ENCODE measurements around the gene MYO3B. TPM values are rescaled to one million over a fixed set of nuclear protein-coding genes. Genes with fewer than 3 reads are reported as not detected.

Gene MYO3B
- polyA plus RNA-seq, 1 experiment, result 0.10 TPM

DNA sequence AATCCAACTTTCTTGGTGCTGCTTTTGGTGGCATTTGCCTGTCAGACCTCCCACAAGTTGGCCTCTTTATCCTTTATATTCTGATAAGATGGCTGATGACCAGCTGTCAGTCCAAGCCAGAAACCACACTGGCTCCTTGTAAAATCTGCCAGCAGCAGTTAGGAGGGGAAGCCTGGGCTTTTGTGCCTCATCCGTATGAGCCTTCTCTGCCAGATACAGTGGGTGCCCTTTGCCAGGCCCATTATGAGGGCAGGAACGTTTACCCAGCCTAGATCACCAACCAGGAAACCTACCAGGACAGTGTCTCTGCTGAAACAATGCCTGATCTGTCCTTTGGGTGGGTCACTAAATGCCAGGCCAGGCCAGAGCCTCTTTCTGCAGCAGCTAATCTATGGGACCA lies 334.3 kb downstream of the MYO3B start:
- no peak for DNase-seq (ENCODE audit: low read depth, low spot score)
- ChIA-PET POLR2A (no interaction called here), CTCF (interaction anchor here (0.6 kb wide), 1 partner anchor 815 kb away, joined by 3 read pairs; no protein-coding TSS in a partner anchor)
- Histone ChIP-seq H3K9me3 (ENCODE audit: control insufficient read depth, insufficient read depth, low read length) (no peaks in the 10 kb centered on the region), H3K27ac (ENCODE audit: low read depth, low read length) (no peak overlapping the region), H3K4me3 (ENCODE audit: low read depth, low read length) (no peak overlapping the region), H3K27me3 (ENCODE audit: control insufficient read depth, insufficient read depth, low read length) (peaks cover 3% of the 10 kb centered on the region)
- no peak for TF ChIP-seq CTCF (IDR thresholded peaks at IDR 0.05; ENCODE audit: low read depth, low read length)

DNA sequence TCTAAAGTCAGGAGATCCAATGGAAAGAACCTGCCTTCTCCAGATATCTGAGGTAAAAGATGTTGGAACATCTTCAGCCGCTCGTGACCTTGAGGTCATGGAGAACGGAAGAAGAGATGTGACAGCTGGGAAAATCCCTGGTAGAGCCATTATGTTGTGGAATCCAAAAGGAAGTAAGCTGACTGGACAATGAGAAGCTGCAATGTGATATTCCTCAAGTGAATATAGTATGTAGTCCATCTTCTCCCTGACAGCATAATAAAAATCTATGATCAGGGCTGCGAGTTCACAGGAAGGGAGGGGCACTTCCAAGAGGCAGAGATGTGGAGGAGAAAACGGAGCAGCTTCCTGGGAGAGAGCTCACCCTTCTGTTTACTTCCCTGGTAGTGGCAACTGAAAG lies 336.2 kb downstream of the MYO3B start:
- DNase-seq (ENCODE audit: low read depth, low spot score), result no peak
- peaks cover 6% of the 10 kb centered on the region for H3K27me3 ChIP-seq (ENCODE audit: control insufficient read depth, insufficient read depth, low read length)
- POLR2A ChIA-PET, result no interaction called here
- no peaks in the 10 kb centered on the region for H3K9me3 ChIP-seq (ENCODE audit: control insufficient read depth, insufficient read depth, low read length)
- CTCF ChIA-PET, result no interaction called here
- no peak overlapping the region for H3K4me3 ChIP-seq (ENCODE audit: low read depth, low read length)
- TF ChIP-seq CTCF (IDR thresholded peaks at IDR 0.05; ENCODE audit: low read depth, low read length), result no peak
- no peak overlapping the region for H3K27ac ChIP-seq (ENCODE audit: low read depth, low read length)

GRCh38 chr2:170517538-170517937 lies 339.6 kb downstream of the MYO3B start:
- DNase-seq (ENCODE audit: low read depth, low spot score), result no peak
- Histone ChIP-seq H3K9me3 (ENCODE audit: control insufficient read depth, insufficient read depth, low read length) (no peaks in the 10 kb centered on the region), H3K4me3 (ENCODE audit: low read depth, low read length) (no peak overlapping the region), H3K27me3 (ENCODE audit: control insufficient read depth, insufficient read depth, low read length) (peaks cover 6% of the 10 kb centered on the region), H3K27ac (ENCODE audit: low read depth, low read length) (no peak overlapping the region)
- no peak for TF ChIP-seq CTCF (IDR thresholded peaks at IDR 0.05; ENCODE audit: low read depth, low read length)
- POLR2A ChIA-PET, result no interaction called here
- CTCF ChIA-PET, result interaction anchor here (0.7 to 1.1 kb wide), 2 partner anchors 108 to 136 kb away, joined by 3 read pairs; no protein-coding TSS in a partner anchor

GRCh38 chr2:170518911-170519310 lies 341.0 kb downstream of the MYO3B start:
- CTCF ChIA-PET, result no interaction called here
- Histone ChIP-seq H3K27ac (ENCODE audit: low read depth, low read length) (no peak overlapping the region), H3K4me3 (ENCODE audit: low read depth, low read length) (no peak overlapping the region), H3K27me3 (ENCODE audit: control insufficient read depth, insufficient read depth, low read length) (peaks cover 6% of the 10 kb centered on the region), H3K9me3 (ENCODE audit: control insufficient read depth, insufficient read depth, low read length) (no peaks in the 10 kb centered on the region)
- TF ChIP-seq CTCF (IDR thresholded peaks at IDR 0.05; ENCODE audit: low read depth, low read length), result no peak
- no peak for DNase-seq (ENCODE audit: low read depth, low spot score)
- POLR2A ChIA-PET, result no interaction called here

DNA sequence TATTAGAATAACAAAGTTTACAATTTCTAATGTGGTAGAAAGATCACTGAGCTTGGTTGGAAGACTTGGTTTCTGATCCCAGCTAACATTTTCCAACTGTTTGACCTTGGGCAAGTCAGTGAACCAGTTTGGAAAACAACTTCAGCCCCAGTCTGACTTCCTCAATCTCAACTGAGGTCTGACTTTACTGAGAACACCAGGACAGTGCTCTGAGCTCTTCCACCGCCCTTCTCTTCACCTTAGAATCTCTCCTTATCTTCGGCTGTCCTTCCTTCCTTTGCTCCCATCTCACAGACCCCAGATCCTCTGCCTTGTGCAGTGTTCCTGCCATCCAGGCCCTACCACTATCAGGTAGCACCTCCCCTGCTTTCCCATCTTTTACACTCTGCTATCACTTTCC lies 343.4 kb downstream of the MYO3B start:
- H3K27me3 ChIP-seq (ENCODE audit: control insufficient read depth, insufficient read depth, low read length), result peaks cover 5% of the 10 kb centered on the region
- H3K27ac ChIP-seq (ENCODE audit: low read depth, low read length), result no peak overlapping the region
- ChIA-PET POLR2A (no interaction called here), CTCF (interaction anchor here (0.7 kb wide), 1 partner anchor 178 kb away, joined by 3 read pairs; no protein-coding TSS in a partner anchor)
- no peak for DNase-seq (ENCODE audit: low read depth, low spot score)
- no peak overlapping the region for H3K4me3 ChIP-seq (ENCODE audit: low read depth, low read length)
- no peaks in the 10 kb centered on the region for H3K9me3 ChIP-seq (ENCODE audit: control insufficient read depth, insufficient read depth, low read length)
- TF ChIP-seq CTCF (IDR thresholded peaks at IDR 0.05; ENCODE audit: low read depth, low read length), result no peak
